A673 (cell line): ENCODE data around the gene B3GNT8.

Experiments
- CTCF ChIP-seq: fragments of 300-800, 200-600 bp; sonication (generic); conservative IDR thresholded peaks from 2 replicates; pipeline ENCODE4 v1.5.1; 2017; ENCODE audit warnings: low read depth, mild to moderate bottlenecking, antibody characterized with exemption, low read length, moderate library complexity, mixed read lengths
- EZH2 ChIP-seq: fragments of 200-600 bp; sonication (generic); IDR thresholded peaks from 2 replicates; pipeline ENCODE4 v1.6.1; 2017; ENCODE audit warnings: borderline replicate concordance, low read depth, mild to moderate bottlenecking, mixed read lengths, antibody characterized with exemption, low read length; ENCODE audit not compliant: poor library complexity, severe bottlenecking

GRCh38 chr19:41412953-41413352 is 14.2 kb downstream of the B3GNT8 start:
- no peak for TF ChIP-seq CTCF
- no peak for TF ChIP-seq EZH2
